Endodermal cell (in vitro differentiated cells): Measurements from ENCODE around the gene ARL16. TPM values are rescaled to one million over a fixed set of nuclear protein-coding genes. Genes with fewer than 3 reads are reported as not detected.

Experiments
- DNase-seq: peaks from one replicate; pipeline ENCODE4 v3.0.0-alpha.2; 2017
- H3K27ac ChIP-seq: 2 replicates; pipeline ENCODE4 v1.5.1; 2013; ENCODE audit warnings: mild to moderate bottlenecking, low read depth, low read length, moderate library complexity
- H3K27me3 ChIP-seq: 2 replicates; pipeline ENCODE4 v1.6.1; 2013; ENCODE audit warnings: mild to moderate bottlenecking, low read length, moderate library complexity; ENCODE audit not compliant: insufficient read depth, control insufficient read depth, poor library complexity, severe bottlenecking
- H3K36me3 ChIP-seq: 2 replicates; pipeline ENCODE4 v1.7.0; 2013; ENCODE audit warnings: mild to moderate bottlenecking, low read length, moderate library complexity; ENCODE audit not compliant: control insufficient read depth, insufficient read depth
- H3K4me1 ChIP-seq: one replicate; pipeline ENCODE4 v1.7.0; 2013; ENCODE audit warnings: low read length; ENCODE audit not compliant: control insufficient read depth, insufficient read depth
- H3K4me3 ChIP-seq: 2 replicates; pipeline ENCODE4 v1.5.1; 2013; ENCODE audit warnings: mild to moderate bottlenecking, low read length, moderate library complexity
- H3K9ac ChIP-seq: 2 replicates; pipeline ENCODE4 v1.6.1; 2013; ENCODE audit warnings: mild to moderate bottlenecking, low read length, moderate library complexity; ENCODE audit not compliant: poor library complexity, severe bottlenecking; ENCODE audit errors: extremely low read depth
- H3K9me3 ChIP-seq: 2 replicates; pipeline ENCODE4 v1.6.1; 2013; ENCODE audit warnings: mild to moderate bottlenecking, low read length, moderate library complexity; ENCODE audit not compliant: control insufficient read depth
- H3K27ac Mint-ChIP-seq: 2 replicates; pipeline ENCODE4 v1.8.0; 2020; ENCODE audit warnings: mixed read lengths
- H3K27me3 Mint-ChIP-seq: 2 replicates; pipeline ENCODE4 v1.8.0; 2021; ENCODE audit warnings: mild to moderate bottlenecking, mixed read lengths; ENCODE audit not compliant: insufficient read depth
- H3K36me3 Mint-ChIP-seq: 2 replicates; pipeline ENCODE4 v1.8.0; 2020; ENCODE audit warnings: low read depth, mixed read lengths
- H3K4me1 Mint-ChIP-seq: 2 replicates; pipeline ENCODE4 v1.8.0; 2020; ENCODE audit warnings: mixed read lengths
- H3K4me3 Mint-ChIP-seq: 2 replicates; pipeline ENCODE4 v1.8.0; 2020; ENCODE audit warnings: mild to moderate bottlenecking, moderate library complexity, mixed read lengths
- H3K9me3 Mint-ChIP-seq: 2 replicates; pipeline ENCODE4 v1.8.0; 2020; ENCODE audit warnings: mild to moderate bottlenecking, mixed read lengths
- CTCF ChIP-seq: fragments of 200-600 bp; sonication (generic); conservative IDR thresholded peaks from 2 replicates; pipeline ENCODE4 v1.5.0; 2021; ENCODE audit warnings: antibody characterized with exemption, mild to moderate bottlenecking
- WGBS, 2 experiments: methylation state at CpG; one replicate each; pipeline versions ENCODE4 v1.1.5 to v1.1.7; 2013; ENCODE audit warnings: missing lambda C conversion rate in 2 of 2, mixed read lengths in 1 of 2; ENCODE audit not compliant: insufficient coverage in 1 of 2, insufficient read length in 1 of 2; 5-methylcytosine and 5-hydroxymethylcytosine counted together
- total RNA-seq, 2 donors: library from RNA; stranded (reverse); fragmentation: NEBNext Ultra II Directional in 1 of 2; extraction: Animal tissue kit (Norgen Biotek cat#: 25700) in 1 of 2; gene quantifications; 2 replicates in 1 of 2; 3 replicates in 1 of 2; pipeline ENCODE4 v1.2.1, GENCODE V29; 2021

Gene ARL16
- total RNA-seq, 2 donors from 2014 or later = 41.2 to 47.8 TPM

GRCh38 chr17:81694810-81695209 is 11.2 kb upstream of the ARL16 start:
- WGBS, 2 experiments = 93 to 95% methylated on average over 9 to 19 of the region's 19 CpGs
- Mint-ChIP-seq H3K4me1 (no peaks in the 10 kb centered on the region), H3K9me3 (no peaks in the 10 kb centered on the region), H3K27me3 (no peaks in the 10 kb centered on the region), H3K4me3 (no peak overlapping the region), H3K27ac (no peak overlapping the region), H3K36me3 (peaks cover 56% of the 10 kb centered on the region)
- H3K36me3 ChIP-seq = peaks cover 61% of the 10 kb centered on the region
- no peak overlapping the region for H3K4me3 ChIP-seq
- H3K27me3 ChIP-seq = no peaks in the 10 kb centered on the region
- no peak overlapping the region for H3K9ac ChIP-seq
- DNase-seq = no peak
- no peaks in the 10 kb centered on the region for H3K9me3 ChIP-seq
- H3K4me1 ChIP-seq = no peaks in the 10 kb centered on the region
- TF ChIP-seq CTCF = no peak
- no peak overlapping the region for H3K27ac ChIP-seq

- peak; percentile 83 for DNase-seq
- peaks cover 56% of the 10 kb centered on the region for H3K36me3 Mint-ChIP-seq
- no peak overlapping the region for H3K9ac ChIP-seq
- no peaks in the 10 kb centered on the region for H3K27me3 Mint-ChIP-seq
- H3K9me3 ChIP-seq = no peaks in the 10 kb centered on the region
- 95 to 96% methylated on average over 19 to 35 of the region's 35 CpGs for WGBS, 2 experiments
- no peak overlapping the region for H3K27ac ChIP-seq
- no peaks in the 10 kb centered on the region for H3K9me3 Mint-ChIP-seq
- H3K36me3 ChIP-seq = peaks cover 63% of the 10 kb centered on the region
- no peaks in the 10 kb centered on the region for H3K4me1 Mint-ChIP-seq
- no peak overlapping the region for H3K4me3 Mint-ChIP-seq
- H3K27ac Mint-ChIP-seq = no peak overlapping the region
- no peaks in the 10 kb centered on the region for H3K4me1 ChIP-seq
- H3K4me3 ChIP-seq = no peak overlapping the region
- peak; percentile 54 for TF ChIP-seq CTCF
- no peaks in the 10 kb centered on the region for H3K27me3 ChIP-seq
These were observed 10.1 kb upstream of the ARL16 start for GRCh38 chr17:81693509-81694210.

- H3K27me3 Mint-ChIP-seq = no peaks in the 10 kb centered on the region
- H3K9me3 ChIP-seq = no peaks in the 10 kb centered on the region
- H3K36me3 Mint-ChIP-seq = peaks cover 46% of the 10 kb centered on the region
- H3K4me1 Mint-ChIP-seq = no peaks in the 10 kb centered on the region
- no peak overlapping the region for H3K27ac ChIP-seq
- no peaks in the 10 kb centered on the region for H3K27me3 ChIP-seq
- no peak overlapping the region for H3K4me3 ChIP-seq
- H3K36me3 ChIP-seq = peaks cover 62% of the 10 kb centered on the region
- H3K9me3 Mint-ChIP-seq = no peaks in the 10 kb centered on the region
- DNase-seq = no peak
- WGBS, 2 experiments = 98% methylated on average over 20 of the region's 20 CpGs
- no peak overlapping the region for H3K9ac ChIP-seq
- TF ChIP-seq CTCF = no peak
- no peak overlapping the region for H3K4me3 Mint-ChIP-seq
- no peak overlapping the region for H3K27ac Mint-ChIP-seq
- no peaks in the 10 kb centered on the region for H3K4me1 ChIP-seq
These were observed 8.0 kb upstream of the ARL16 start for GRCh38 chr17:81691608-81692007.
